HFFc6 (cell line): ENCODE measurements around the gene ZEB2. TPM values are rescaled to one million over a fixed set of nuclear protein-coding genes. Genes with fewer than 3 reads are reported as not detected.

Source experiments
- DNase-seq: peaks from one replicate; pipeline ENCODE4 v3.0.0-alpha.2; 2018
- H3K27ac Mint-ChIP-seq: 2 replicates; pipeline ENCODE4 v1.8.0; 2020; ENCODE audit warnings: mild to moderate bottlenecking, mixed read lengths
- H3K27me3 Mint-ChIP-seq: 2 replicates; pipeline ENCODE4 v1.8.0; 2021; ENCODE audit warnings: mild to moderate bottlenecking, moderate library complexity, mixed read lengths; ENCODE audit not compliant: insufficient read depth
- H3K36me3 Mint-ChIP-seq: 2 replicates; pipeline ENCODE4 v1.8.0; 2021; ENCODE audit warnings: low read depth, mixed read lengths
- H3K4me1 Mint-ChIP-seq: 2 replicates; pipeline ENCODE4 v1.8.0; 2020; ENCODE audit warnings: low read depth, mixed read lengths
- H3K4me3 Mint-ChIP-seq: 2 replicates; pipeline ENCODE4 v1.8.0; 2020; ENCODE audit warnings: mild to moderate bottlenecking, moderate library complexity, mixed read lengths
- H3K9me3 Mint-ChIP-seq: 2 replicates; pipeline ENCODE4 v1.8.0; 2020; ENCODE audit warnings: mild to moderate bottlenecking, mixed read lengths
- total RNA-seq, 6 experiments: library from RNA; stranded (reverse); fragmentation: NEBNext Ultra II Directional; extraction: Animal tissue kit (Norgen Biotek cat#: 25700); gene quantifications; 2 replicates in 1 of 6; 3 replicates in 5 of 6; pipeline ENCODE4 v1.2.3, GENCODE V29; 2021
- TF ChIP-seq, protein P1 (sequence below): fragments of 200-600 bp; sonication (generic); IDR thresholded peaks from 2 replicates; pipeline ENCODE4 v1.5.0; 2021; ENCODE audit warnings: antibody characterized with exemption, mild to moderate bottlenecking

Gene ZEB2
- total RNA-seq, 6 experiments from 2014 or later = 57.0 to 76.3 (median 62.8) TPM

- Mint-ChIP-seq H3K36me3 (peaks cover 4% of the 10 kb centered on the region; the same call in 1 of the 2 replicates), H3K4me3 (peak overlapping the region; percentile 81), H3K27ac (peak overlapping the region; percentile 92)
These were observed 66.3 kb downstream of the ZEB2 start for GRCh38 chr2:144453486-144454158.

DNA sequence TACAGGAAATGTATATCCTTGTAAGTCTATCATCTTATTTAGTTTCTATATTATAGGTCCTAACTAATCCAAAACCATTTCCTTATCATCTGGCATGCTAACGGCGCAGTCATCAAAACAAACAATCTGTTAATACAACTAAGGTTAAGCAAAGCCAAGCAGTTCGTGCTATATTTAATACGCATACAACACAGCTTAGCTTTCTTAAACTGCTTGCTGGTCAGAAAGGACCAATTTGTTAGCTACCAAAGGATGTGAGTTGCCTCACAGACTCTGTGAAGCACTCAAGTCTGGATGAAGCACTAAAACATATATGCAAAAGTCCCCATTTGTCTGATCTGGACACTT, 67.0 kb downstream of the ZEB2 start:
- H3K27me3 Mint-ChIP-seq = 0 out of 2 replicates have a peak, but pooled peaks cover 2% of the 10 kb centered on the region
- H3K36me3 Mint-ChIP-seq = peaks cover 4% of the 10 kb centered on the region; the same call in 1 of the 2 replicates
- no peaks in the 10 kb centered on the region for H3K9me3 Mint-ChIP-seq
- H3K4me3 Mint-ChIP-seq = peak overlapping the region; percentile 81
- peak; percentile 58 for DNase-seq
- TF ChIP-seq, protein P1, sequence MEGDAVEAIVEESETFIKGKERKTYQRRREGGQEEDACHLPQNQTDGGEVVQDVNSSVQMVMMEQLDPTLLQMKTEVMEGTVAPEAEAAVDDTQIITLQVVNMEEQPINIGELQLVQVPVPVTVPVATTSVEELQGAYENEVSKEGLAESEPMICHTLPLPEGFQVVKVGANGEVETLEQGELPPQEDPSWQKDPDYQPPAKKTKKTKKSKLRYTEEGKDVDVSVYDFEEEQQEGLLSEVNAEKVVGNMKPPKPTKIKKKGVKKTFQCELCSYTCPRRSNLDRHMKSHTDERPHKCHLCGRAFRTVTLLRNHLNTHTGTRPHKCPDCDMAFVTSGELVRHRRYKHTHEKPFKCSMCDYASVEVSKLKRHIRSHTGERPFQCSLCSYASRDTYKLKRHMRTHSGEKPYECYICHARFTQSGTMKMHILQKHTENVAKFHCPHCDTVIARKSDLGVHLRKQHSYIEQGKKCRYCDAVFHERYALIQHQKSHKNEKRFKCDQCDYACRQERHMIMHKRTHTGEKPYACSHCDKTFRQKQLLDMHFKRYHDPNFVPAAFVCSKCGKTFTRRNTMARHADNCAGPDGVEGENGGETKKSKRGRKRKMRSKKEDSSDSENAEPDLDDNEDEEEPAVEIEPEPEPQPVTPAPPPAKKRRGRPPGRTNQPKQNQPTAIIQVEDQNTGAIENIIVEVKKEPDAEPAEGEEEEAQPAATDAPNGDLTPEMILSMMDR = no peak
- H3K4me1 Mint-ChIP-seq = peaks cover 87% of the 10 kb centered on the region
- peak overlapping the region; percentile 92 for H3K27ac Mint-ChIP-seq

More at GRCh38 chr2:144453486-144454158, 66.3 kb downstream of the ZEB2 start:
- DNase-seq = peak; percentile 42
- Mint-ChIP-seq H3K27me3 (0 out of 2 replicates have a peak, but pooled peaks cover 2% of the 10 kb centered on the region), H3K4me1 (peaks cover 86% of the 10 kb centered on the region), H3K9me3 (no peaks in the 10 kb centered on the region)
- TF ChIP-seq, protein P1 = no peak

GRCh38 chr2:144452169-144452988, 67.5 kb downstream of the ZEB2 start:
- H3K4me1 Mint-ChIP-seq = peaks cover 83% of the 10 kb centered on the region
- 0 out of 2 replicates have a peak, but pooled peaks cover 2% of the 10 kb centered on the region for H3K27me3 Mint-ChIP-seq
- H3K27ac Mint-ChIP-seq = peak overlapping the region; percentile 92
- no peaks in the 10 kb centered on the region for H3K9me3 Mint-ChIP-seq
- H3K4me3 Mint-ChIP-seq = peak overlapping the region; percentile 81
- peak; percentile 46 for DNase-seq
- TF ChIP-seq, protein P1 = peak; percentile 61
- H3K36me3 Mint-ChIP-seq = peaks cover 6% of the 10 kb centered on the region

- no peak for DNase-seq
- TF ChIP-seq, protein P1 = no peak
- Mint-ChIP-seq H3K9me3 (no peaks in the 10 kb centered on the region), H3K4me1 (peaks cover 74% of the 10 kb centered on the region), H3K36me3 (peaks cover 14% of the 10 kb centered on the region), H3K27me3 (no peaks in the 10 kb centered on the region), H3K4me3 (peak overlapping the region; percentile 81), H3K27ac (peak overlapping the region; percentile 92)
These were observed 68.5 kb downstream of the ZEB2 start for GRCh38 chr2:144451443-144451842.

- Mint-ChIP-seq H3K4me3 (peak overlapping the region; percentile 75; the same call in 1 of the 2 replicates), H3K27me3 (no peaks in the 10 kb centered on the region), H3K27ac (peak overlapping the region; percentile 45), H3K4me1 (peaks cover 61% of the 10 kb centered on the region), H3K9me3 (no peaks in the 10 kb centered on the region), H3K36me3 (peaks cover 21% of the 10 kb centered on the region)
- no peak for DNase-seq
- TF ChIP-seq, protein P1 = peak; percentile 76
These were observed 70.9 kb downstream of the ZEB2 start for GRCh38 chr2:144449028-144449406.
